ENCODE results near the gene LCA5L. TPM values are rescaled to one million over a fixed set of nuclear protein-coding genes. Genes with fewer than 3 reads are reported as not detected.
"Not testable (repeated sequence)": the region's sequence is repeated elsewhere in the genome, so short reads cannot be mapped to it uniquely, and the experiment has no call there.

Gene LCA5L
- total RNA-seq, 4 donors from 2014 or later, result 0.72 to 1.2 (median 0.72) TPM; not detected in 1

- DNase-seq (ENCODE audit: low spot score in 2 of 2), result no peak
- no peaks in the 10 kb centered on the region for H3K4me1 ChIP-seq
- TF ChIP-seq CTCF (IDR thresholded peaks at IDR 0.05) (no peak), POLR2AphosphoS5 (IDR thresholded peaks at IDR 0.05) (no peak), POLR2A (IDR thresholded peaks at IDR 0.05) (no peak), EP300 (IDR thresholded peaks at IDR 0.05) (no peak)
- no peaks in the 10 kb centered on the region for H3K9me3 ChIP-seq
- no peaks in the 10 kb centered on the region for H3K27me3 ChIP-seq
- no peaks in the 10 kb centered on the region for H3K36me3 ChIP-seq
- 86% methylated on average over 2 of the region's 2 CpGs for WGBS
- H3K4me3 ChIP-seq, result no peak overlapping the region
- no peak overlapping the region for H3K27ac ChIP-seq
Measured at GRCh38 chr21:39430954-39431353, 14.6 kb downstream of the LCA5L start.

GRCh38 chr21:39430457-39430856 is 15.1 kb downstream of the LCA5L start:
- no peak for DNase-seq (ENCODE audit: low spot score in 2 of 2)
- no peaks in the 10 kb centered on the region for H3K4me1 ChIP-seq
- TF ChIP-seq EP300 (IDR thresholded peaks at IDR 0.05), result no peak
- TF ChIP-seq CTCF (IDR thresholded peaks at IDR 0.05), result no peak
- TF ChIP-seq POLR2AphosphoS5 (IDR thresholded peaks at IDR 0.05), result no peak
- TF ChIP-seq POLR2A (IDR thresholded peaks at IDR 0.05), result no peak
- H3K27me3 ChIP-seq, result no peaks in the 10 kb centered on the region
- H3K9me3 ChIP-seq, result no peaks in the 10 kb centered on the region
- 73% methylated on average over 4 of the region's 4 CpGs for WGBS
- H3K4me3 ChIP-seq, result no peak overlapping the region
- H3K27ac ChIP-seq, result no peak overlapping the region
- H3K36me3 ChIP-seq, result no peaks in the 10 kb centered on the region

- DNase-seq (ENCODE audit: low spot score in 2 of 2), result no peak
- Histone ChIP-seq H3K4me1 (no peaks in the 10 kb centered on the region), H3K27me3 (no peaks in the 10 kb centered on the region), H3K4me3 (no peak overlapping the region), H3K36me3 (no peaks in the 10 kb centered on the region), H3K27ac (no peak overlapping the region), H3K9me3 (no peaks in the 10 kb centered on the region)
- TF ChIP-seq POLR2A (IDR thresholded peaks at IDR 0.05) (no peak), CTCF (IDR thresholded peaks at IDR 0.05) (no peak), EP300 (IDR thresholded peaks at IDR 0.05) (no peak), POLR2AphosphoS5 (IDR thresholded peaks at IDR 0.05) (no peak)
- WGBS, result 81% methylated on average over 3 of the region's 3 CpGs
Measured at GRCh38 chr21:39430016-39430415, 15.6 kb downstream of the LCA5L start.

GRCh38 chr21:39429445-39429844 is 16.1 kb downstream of the LCA5L start:
- no peak overlapping the region for H3K4me3 ChIP-seq
- H3K4me1 ChIP-seq, result no peaks in the 10 kb centered on the region
- no peak overlapping the region for H3K27ac ChIP-seq
- TF ChIP-seq CTCF (IDR thresholded peaks at IDR 0.05) (no peak), EP300 (IDR thresholded peaks at IDR 0.05) (no peak), POLR2A (IDR thresholded peaks at IDR 0.05) (no peak), POLR2AphosphoS5 (IDR thresholded peaks at IDR 0.05) (no peak)
- WGBS, result 97% methylated on average over 2 of the region's 2 CpGs
- no peaks in the 10 kb centered on the region for H3K27me3 ChIP-seq
- DNase-seq (ENCODE audit: low spot score in 2 of 2), result no peak
- H3K9me3 ChIP-seq, result no peaks in the 10 kb centered on the region
- no peaks in the 10 kb centered on the region for H3K36me3 ChIP-seq

GRCh38 chr21:39422527-39423241 is 22.9 kb downstream of the LCA5L start:
- no peak for DNase-seq (ENCODE audit: low spot score in 2 of 2)

GRCh38 chr21:39419204-39419603 is 26.4 kb downstream of the LCA5L start:
- not testable (repeated sequence) for H3K36me3 ChIP-seq; H3K4me1 ChIP-seq; H3K27ac ChIP-seq; H3K9me3 ChIP-seq; H3K4me3 ChIP-seq; H3K27me3 ChIP-seq; DNase-seq (ENCODE audit: low spot score in 2 of 2)
- WGBS, result 99% methylated on average over 5 of the region's 5 CpGs

More at GRCh38 chr21:39422527-39423241, 22.9 kb downstream of the LCA5L start:
- no peak overlapping the region for H3K4me3 ChIP-seq
- H3K27ac ChIP-seq, result no peak overlapping the region
- no peaks in the 10 kb centered on the region for H3K9me3 ChIP-seq
- TF ChIP-seq POLR2AphosphoS5 (IDR thresholded peaks at IDR 0.05) (no peak), EP300 (IDR thresholded peaks at IDR 0.05) (no peak), POLR2A (IDR thresholded peaks at IDR 0.05) (no peak), CTCF (IDR thresholded peaks at IDR 0.05) (no peak)
- no peaks in the 10 kb centered on the region for H3K27me3 ChIP-seq
- 61% methylated on average over 5 of the region's 5 CpGs for WGBS
- H3K4me1 ChIP-seq, result no peaks in the 10 kb centered on the region
- no peaks in the 10 kb centered on the region for H3K36me3 ChIP-seq
